GM21526 (cell line): ENCODE data around the gene GYPC.

Experiments used
- ATAC-seq: cut with Tn5 transposase; IDR thresholded peaks from one replicate; pipeline ENCODE4 v1.9.1; 2021; ENCODE audit warnings: moderate library complexity; ENCODE audit not compliant: unreplicated experiment, low FRiP score

Gene GYPC

GRCh38 chr2:126722081-126722480 is 66.1 kb downstream of the GYPC start:
- ATAC-seq: no peak

DNA sequence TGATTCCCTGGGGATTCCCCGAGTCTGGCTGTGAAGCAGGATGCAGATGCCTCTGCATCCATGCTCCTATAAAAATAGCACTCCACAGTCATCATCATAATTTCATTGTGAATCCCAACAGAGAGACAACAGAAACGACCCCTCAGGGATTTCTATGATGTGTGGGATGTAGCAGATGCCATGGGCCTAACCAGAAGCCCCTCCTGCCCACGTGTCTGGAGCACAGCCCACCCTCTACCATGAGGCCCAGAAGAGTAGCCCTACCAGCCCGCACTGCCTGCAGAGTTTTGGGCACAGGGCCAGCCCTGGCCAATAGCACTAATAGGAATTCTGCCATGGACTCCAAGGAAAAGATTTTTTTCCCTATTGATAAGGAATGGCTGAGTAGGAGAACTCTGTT is 66.6 kb downstream of the GYPC start:
- ATAC-seq: no peak

DNA sequence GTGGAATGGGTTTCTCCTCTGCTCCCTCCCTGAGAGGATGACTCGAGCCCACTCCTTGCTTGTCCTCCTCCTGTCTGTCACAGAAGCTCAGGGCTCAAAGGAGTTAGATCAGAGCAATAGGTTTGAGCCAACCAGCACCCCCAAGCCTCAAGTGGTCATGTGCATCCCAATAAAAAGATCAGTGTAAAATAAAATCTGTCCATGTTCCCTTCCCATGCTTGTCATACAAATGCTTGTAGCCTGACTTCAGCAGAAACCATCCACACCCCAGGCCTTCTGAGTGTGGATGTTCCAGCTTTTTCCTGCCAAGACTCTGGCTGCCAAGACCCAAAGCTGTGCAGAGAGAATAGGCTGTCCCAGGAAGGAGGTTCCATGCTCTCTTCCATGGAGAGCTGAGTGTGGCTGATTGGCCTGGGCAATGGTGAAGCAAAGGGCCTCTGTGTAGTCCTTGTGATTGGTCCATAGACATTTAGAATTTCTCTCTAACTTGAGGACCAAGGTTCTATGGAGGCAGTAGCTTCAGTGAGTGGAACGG is 67.4 kb downstream of the GYPC start:
- ATAC-seq: no peak

DNA sequence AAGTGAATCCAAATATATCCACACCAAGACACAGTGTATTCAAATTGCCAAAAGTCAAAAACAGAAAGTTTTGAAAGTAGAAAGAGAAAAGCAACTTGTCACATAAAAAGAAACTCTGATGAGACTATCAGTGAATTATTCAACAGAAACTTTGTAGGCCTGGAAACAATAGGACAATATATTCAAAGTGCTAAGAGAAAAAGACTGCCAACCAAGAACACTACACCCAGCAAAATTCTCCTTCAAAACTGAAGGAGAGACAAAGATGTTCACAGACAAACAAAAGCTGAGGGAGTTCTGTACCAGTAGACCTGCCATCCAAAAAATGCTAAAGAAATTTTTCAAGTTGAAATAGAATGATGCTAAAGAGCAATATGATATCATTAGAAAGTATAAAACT is 69.6 kb downstream of the GYPC start:
- no peak for ATAC-seq

DNA sequence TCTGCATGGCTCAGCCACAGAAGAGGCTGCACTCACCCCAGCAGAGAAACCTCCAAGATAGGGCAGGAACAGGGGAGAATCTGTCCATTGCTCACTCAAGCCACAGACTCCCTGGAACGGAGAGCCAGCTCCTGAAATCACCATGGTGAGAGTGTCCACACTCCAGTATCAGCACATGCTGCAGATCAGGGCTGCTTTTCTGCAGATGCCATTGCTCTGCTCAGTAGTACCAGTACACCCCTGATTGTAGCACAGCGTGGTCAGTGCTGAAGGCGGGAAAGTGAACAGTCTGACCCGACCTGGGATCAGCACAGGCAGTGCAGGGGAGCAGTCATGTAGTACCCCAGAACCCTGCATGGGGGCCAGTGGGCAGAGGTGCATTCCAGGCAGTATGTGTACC is 73.9 kb downstream of the GYPC start:
- no peak for ATAC-seq

- ATAC-seq: no peak
Observed at GRCh38 chr2:126730655-126731054, 74.7 kb downstream of the GYPC start.

DNA sequence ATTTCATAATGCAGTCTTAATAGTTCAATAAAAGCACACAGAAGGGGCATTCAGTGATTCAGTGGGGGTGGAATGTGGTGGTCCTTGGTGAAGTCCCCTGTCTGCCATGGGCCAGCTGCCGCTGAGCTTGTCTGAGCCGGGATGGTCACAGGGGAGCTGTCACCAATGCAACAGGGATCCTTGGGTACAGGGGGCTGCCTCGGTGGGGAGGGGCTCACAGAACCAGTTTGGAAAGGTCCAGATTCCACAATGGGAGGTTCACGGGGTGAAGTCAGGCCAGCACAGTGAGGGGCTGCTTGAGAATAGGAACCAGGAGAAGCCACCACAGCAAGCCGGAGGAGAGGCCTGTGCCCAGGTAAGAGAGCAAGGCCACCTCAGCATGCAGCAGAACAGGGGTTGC is 75.4 kb downstream of the GYPC start:
- no peak for ATAC-seq

- no peak for ATAC-seq
Observed at GRCh38 chr2:126732682-126733245, 76.8 kb downstream of the GYPC start.

GRCh38 chr2:126733795-126734194 is 77.8 kb downstream of the GYPC start:
- ATAC-seq: no peak

GRCh38 chr2:126736133-126736874 is 80.3 kb downstream of the GYPC start:
- no peak for ATAC-seq

DNA sequence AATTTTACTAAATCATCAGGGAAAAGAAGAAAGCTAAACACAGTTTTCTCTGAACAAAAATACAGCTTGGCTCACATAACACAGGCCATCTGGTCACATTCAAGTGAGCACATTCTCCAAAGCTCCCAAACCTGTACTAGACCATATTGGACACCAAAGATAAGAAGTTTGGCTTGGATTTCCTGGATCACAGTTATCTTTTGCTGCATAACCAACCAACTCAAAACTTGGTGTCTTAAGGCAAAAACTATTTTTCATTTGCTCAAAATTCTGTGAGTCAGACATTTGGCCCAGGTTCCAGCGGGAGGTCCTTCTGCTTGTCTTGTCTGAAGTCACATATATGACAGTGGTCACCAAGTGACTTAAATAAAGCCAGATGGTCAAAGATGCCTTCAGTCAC is 83.2 kb downstream of the GYPC start:
- ATAC-seq: no peak

DNA sequence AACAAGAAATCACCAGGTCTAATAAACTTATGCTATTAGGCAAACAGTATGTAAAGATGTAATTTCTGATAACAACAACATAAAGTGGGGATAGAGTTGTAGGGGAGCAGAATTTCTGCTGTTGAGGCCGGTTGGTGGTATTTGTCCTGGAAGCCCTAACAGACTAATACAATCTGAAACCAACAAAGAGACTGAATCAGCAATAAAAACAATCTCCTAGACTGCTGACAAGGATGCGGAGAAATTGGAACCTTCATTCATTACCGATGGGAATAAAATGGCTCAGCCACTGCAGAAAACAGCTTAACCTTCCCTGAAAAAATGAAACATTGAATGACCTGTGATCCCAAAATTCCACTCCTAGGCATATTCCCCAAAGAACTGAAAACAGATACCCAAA is 88.7 kb downstream of the GYPC start:
- ATAC-seq: no peak
